Upper lobe of left lung (tissue), 6 donors: ENCODE results near the gene TMEM8B. TPM values are rescaled to one million over a fixed set of nuclear protein-coding genes. Genes with fewer than 3 reads are reported as not detected.

ENCODE experiments used
- ATAC-seq, 2 donors: fragments of 200-7000 bp; cut with Tn5 transposase; one replicate each; pipeline ENCODE4 v1.9.1; 2022; ENCODE audit warnings: mild to moderate bottlenecking in 2 of 2, moderate library complexity in 2 of 2; ENCODE audit not compliant: low FRiP score in 2 of 2
- DNase-seq, 2 donors: peaks; one replicate each; pipeline ENCODE4 v3.0.0-alpha.2; 2019 to 2020
- H3K27ac ChIP-seq, 4 donors: fragments of 200-600 bp; sonication (generic); one replicate each; pipeline ENCODE4 v1.5.1; 2016 to 2019
- H3K27me3 ChIP-seq, 4 donors: fragments of 200-600 bp; sonication (generic); one replicate each; pipeline ENCODE4 v1.5.1; 2017 to 2019
- H3K36me3 ChIP-seq, 4 donors: fragments of 200-600 bp; sonication (generic); one replicate each; pipeline ENCODE4 v1.5.1; 2016 to 2019
- H3K4me1 ChIP-seq, 4 donors: fragments of 200-600 bp; sonication (generic); one replicate each; pipeline ENCODE4 v1.5.1; 2018 to 2019
- H3K4me3 ChIP-seq, 4 donors: fragments of 200-600 bp; sonication (generic); one replicate each; pipeline ENCODE4 v1.5.1; 2017 to 2019; ENCODE audit warnings: mild to moderate bottlenecking in 2 of 4, moderate library complexity in 1 of 4
- H3K9me3 ChIP-seq, 4 donors: fragments of 200-600 bp; sonication (generic); one replicate each; pipeline ENCODE4 v1.5.1; 2018 to 2019
- CTCF ChIP-seq, 6 experiments: fragments of 450-650 bp in 4 of 6; fragments of 200-600 bp in 2 of 6; sonication (generic) in 2 of 6; IDR thresholded peaks; one replicate each; pipeline ENCODE4 v1.5.1; 2016 to 2019; ENCODE audit warnings: antibody characterized with exemption in 6 of 6
- EP300 ChIP-seq, 4 donors: sonication (generic); formaldehyde crosslinking; IDR thresholded peaks; one replicate each; pipeline ENCODE4 v1.5.1; 2017; ENCODE audit warnings: antibody characterized with exemption in 4 of 4, control low read depth in 2 of 4
- POLR2A ChIP-seq, 4 donors: fragments of 450-650 bp; IDR thresholded peaks; one replicate each; pipeline ENCODE4 v1.5.1; 2016 to 2017; ENCODE audit warnings: antibody characterized with exemption in 4 of 4, mild to moderate bottlenecking in 2 of 4
- POLR2AphosphoS5 ChIP-seq, 2 donors: sonication (generic); formaldehyde crosslinking; IDR thresholded peaks; one replicate each; pipeline ENCODE4 v1.5.1; 2017; ENCODE audit warnings: antibody characterized with exemption in 2 of 2
- whole genome bisulfite sequencing, 2 donors: methylation state at CpG; one replicate each; pipeline ENCODE4 v1.1.5; 2017 to 2018; 5-methylcytosine and 5-hydroxymethylcytosine counted together
- total RNA-seq, 6 donors: library from RNA; depleted of rRNA in 4 of 6; stranded (reverse); fragments of >200 nt in 4 of 6; gene quantifications; one replicate each; pipeline versions ENCODE4 v1.1.0 to v1.2.1, GENCODE V29; 2016 to 2021
- donor health status: DM: no; HTN: no; CAD: no; lungs with moderate emphysema.
- donor health status: DM: no; HTN: yes; CAD: no; lungs with severe emphysema.

The TMEM8B gene
- total RNA-seq, 6 donors from 2014 or later, result 6.5 to 21.0 (median 10.0) TPM

GRCh38 chr9:35852267-35852815 lies 23.3 kb downstream of the TMEM8B start:
- no peaks in the 10 kb centered on the region for H3K9me3 ChIP-seq
- peaks cover 0 to 7% (median 2%) of the 10 kb centered on the region in 4 donors for H3K36me3 ChIP-seq
- DNase-seq (peak in 1 of 2 donors; percentile 8), ATAC-seq (no peak)
- no peak for TF ChIP-seq CTCF (IDR thresholded peaks at IDR 0.05)
- TF ChIP-seq POLR2AphosphoS5 (IDR thresholded peaks at IDR 0.05), result no peak
- TF ChIP-seq POLR2A (IDR thresholded peaks at IDR 0.05), result no peak
- no peak for TF ChIP-seq EP300 (IDR thresholded peaks at IDR 0.05)
- H3K4me1 ChIP-seq, result no peaks in the 10 kb centered on the region
- H3K27ac ChIP-seq, result no peak overlapping the region
- 88 to 89% methylated on average over 2 of the region's 2 CpGs for WGBS, 2 donors
- no peak overlapping the region for H3K4me3 ChIP-seq
- H3K27me3 ChIP-seq, result no peaks in the 10 kb centered on the region

GRCh38 chr9:35852876-35853865 lies 24.1 kb downstream of the TMEM8B start:
- H3K36me3 ChIP-seq, result peaks cover 0 to 7% (median 2%) of the 10 kb centered on the region in 4 donors
- H3K4me1 ChIP-seq, result no peaks in the 10 kb centered on the region
- no peaks in the 10 kb centered on the region for H3K27me3 ChIP-seq
- no peaks in the 10 kb centered on the region for H3K9me3 ChIP-seq
- DNase-seq (peak in 1 of 2 donors; percentile 71), ATAC-seq (no peak)
- no peak overlapping the region for H3K4me3 ChIP-seq
- no peak overlapping the region for H3K27ac ChIP-seq
- TF ChIP-seq EP300 (IDR thresholded peaks at IDR 0.05), result no peak
- no peak for TF ChIP-seq CTCF (IDR thresholded peaks at IDR 0.05)
- no peak for TF ChIP-seq POLR2A (IDR thresholded peaks at IDR 0.05)
- WGBS, 2 donors, result 84 to 89% methylated on average over 23 to 25 of the region's 25 CpGs

GRCh38 chr9:35854091-35854762 lies 25.2 kb downstream of the TMEM8B start:
- Histone ChIP-seq H3K27me3 (no peaks in the 10 kb centered on the region), H3K4me1 (no peaks in the 10 kb centered on the region), H3K36me3 (peaks cover 0 to 7% (median 2%) of the 10 kb centered on the region in 4 donors), H3K27ac (no peak overlapping the region), H3K9me3 (no peaks in the 10 kb centered on the region), H3K4me3 (no peak overlapping the region)
- whole genome bisulfite sequencing, 2 donors, result 92 to 95% methylated on average over 6 to 7 of the region's 7 CpGs
- no peak for TF ChIP-seq POLR2A (IDR thresholded peaks at IDR 0.05)
- no peak for TF ChIP-seq POLR2AphosphoS5 (IDR thresholded peaks at IDR 0.05)
- no peak for TF ChIP-seq CTCF (IDR thresholded peaks at IDR 0.05)
- TF ChIP-seq EP300 (IDR thresholded peaks at IDR 0.05), result no peak
- ATAC-seq, result no peak
- DNase-seq, result no peak

GRCh38 chr9:35856206-35856605 lies 27.2 kb downstream of the TMEM8B start:
- Histone ChIP-seq H3K4me1 (peaks cover 0 to 3% (median 0%) of the 10 kb centered on the region in 4 donors), H3K27me3 (no peaks in the 10 kb centered on the region), H3K4me3 (no peak overlapping the region), H3K9me3 (no peaks in the 10 kb centered on the region), H3K27ac (no peak overlapping the region), H3K36me3 (peaks cover 0 to 7% (median 2%) of the 10 kb centered on the region in 4 donors)
- TF ChIP-seq EP300 (IDR thresholded peaks at IDR 0.05), result no peak
- TF ChIP-seq CTCF (IDR thresholded peaks at IDR 0.05), result no peak
- TF ChIP-seq POLR2AphosphoS5 (IDR thresholded peaks at IDR 0.05), result no peak
- TF ChIP-seq POLR2A (IDR thresholded peaks at IDR 0.05), result no peak
- ATAC-seq, result no peak
- 65 to 76% methylated on average over 3 of the region's 3 CpGs for WGBS, 2 donors
- DNase-seq, result no peak
